Fibroblast of pulmonary artery (primary cell): Measurements from ENCODE around the gene ARHGAP31.
A peak's percentile ranks its signal among the peaks of the same experiment; 100 is the strongest.

Experiments used
- DNase-seq: peaks from one replicate; pipeline ENCODE4 v3.0.0-alpha.2; 2010; ENCODE audit warnings: low read depth
- H3K4me3 ChIP-seq: replicated peaks from 2 replicates; pipeline ENCODE4 v1.5.1; 2011; ENCODE audit warnings: low read depth, mild to moderate bottlenecking, control low read depth, low read length, moderate library complexity
- CTCF ChIP-seq: IDR thresholded peaks from 2 replicates; pipeline ENCODE4 v1.5.1; 2011; ENCODE audit warnings: mild to moderate bottlenecking, control low read depth, low read length, inconsistent platforms; ENCODE audit errors: missing control alignments

The ARHGAP31 gene

DNA sequence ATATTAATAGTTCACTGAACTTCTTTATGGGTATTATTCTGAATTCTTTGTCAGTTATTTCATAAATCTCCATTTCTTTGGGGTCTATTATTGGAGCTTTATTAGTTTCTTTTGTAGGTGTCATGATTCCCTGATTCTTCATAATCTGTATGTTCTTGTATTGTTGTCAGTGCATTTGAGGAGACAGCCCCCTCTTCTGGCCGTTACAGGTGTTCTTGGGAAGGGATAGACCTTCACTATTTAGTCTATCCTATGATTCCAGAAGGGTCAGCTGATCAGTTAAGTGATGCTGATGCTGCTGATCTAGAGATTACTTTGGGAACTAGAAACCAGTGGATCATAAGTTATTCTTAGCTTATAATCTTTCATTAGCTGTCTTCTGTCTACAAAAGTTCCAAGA is 134.4 kb downstream of the ARHGAP31 start:
- DNase-seq, result no peak

DNA sequence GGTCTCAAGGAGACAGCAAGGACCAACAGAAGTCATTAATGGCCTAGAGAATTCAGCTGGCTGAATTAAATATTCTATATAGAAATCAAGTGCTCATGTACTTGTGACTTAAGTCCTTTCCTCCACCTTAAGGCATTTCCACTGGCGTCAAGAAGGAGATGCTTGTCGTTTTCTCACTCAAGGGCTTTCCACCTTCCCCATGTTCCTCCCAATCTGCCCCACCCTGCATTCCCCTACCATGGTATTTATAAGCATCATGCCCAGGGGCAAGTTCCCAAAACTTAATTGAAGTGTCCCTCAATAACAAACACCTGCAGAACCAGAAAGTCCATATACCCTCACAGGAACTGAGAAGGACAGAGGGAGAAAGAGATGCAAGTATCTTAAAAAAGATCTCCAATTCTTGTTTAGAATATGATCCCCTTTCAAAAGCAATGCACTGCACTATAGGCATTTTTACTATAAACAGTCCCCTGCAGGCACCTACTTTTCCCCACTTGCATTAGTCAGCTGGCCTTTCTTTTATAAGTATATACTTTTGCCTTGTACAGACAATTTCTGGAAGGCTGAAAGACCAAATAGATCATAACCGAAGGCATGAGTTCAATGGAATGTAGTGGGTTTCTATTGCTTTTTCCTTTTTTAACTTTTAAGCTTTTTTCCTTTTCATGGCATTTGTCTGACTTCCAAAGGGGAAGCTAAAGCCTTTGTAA is 139.6 kb downstream of the ARHGAP31 start:
- H3K4me3 ChIP-seq, result no peak overlapping the region
- no peak for TF ChIP-seq CTCF
- DNase-seq, result no peak

More for the DNA sequence above, 134.4 kb downstream of the ARHGAP31 start:
- H3K4me3 ChIP-seq, result no peak overlapping the region
- peak; percentile 1 for TF ChIP-seq CTCF

DNA sequence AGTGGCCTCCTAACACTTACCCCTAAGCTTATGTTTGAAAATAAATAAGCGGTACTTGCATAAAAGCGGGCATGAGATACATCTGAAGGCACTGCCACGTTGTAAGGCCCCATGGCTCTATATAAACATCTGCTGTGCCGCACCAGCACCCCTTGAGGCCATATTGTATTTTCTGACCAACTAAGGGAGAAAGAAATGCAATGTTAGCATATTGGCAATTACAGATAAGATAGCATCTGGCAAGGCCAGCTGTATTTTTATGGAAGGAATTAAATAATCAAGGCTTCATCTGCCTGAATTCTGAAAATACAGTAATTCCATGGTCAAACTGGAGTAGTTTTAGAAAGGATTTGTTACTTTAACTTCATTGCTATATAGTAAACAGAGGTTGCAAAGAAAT is 140.5 kb downstream of the ARHGAP31 start:
- DNase-seq, result no peak
- no peak overlapping the region for H3K4me3 ChIP-seq
- no peak for TF ChIP-seq CTCF

DNA sequence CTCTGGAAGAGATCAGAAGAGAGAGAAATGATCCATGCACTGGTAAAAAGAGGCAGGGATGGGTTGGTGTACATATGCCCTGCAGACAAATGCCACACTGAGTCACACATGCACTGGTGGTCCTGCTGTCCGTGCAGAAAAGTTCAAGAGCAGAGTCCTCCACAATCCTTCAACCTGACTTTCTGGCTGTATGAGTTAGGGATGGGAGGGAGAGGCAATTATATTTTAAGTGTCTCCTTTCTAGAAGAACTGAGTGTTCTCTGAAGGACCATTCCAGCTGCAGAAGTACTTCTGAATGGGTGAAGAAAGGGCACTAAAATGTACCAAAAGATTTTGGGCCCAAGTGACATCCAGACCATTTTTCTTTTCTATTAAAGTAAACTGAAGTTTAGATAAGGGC is 142.8 kb downstream of the ARHGAP31 start:
- no peak overlapping the region for H3K4me3 ChIP-seq
- no peak for DNase-seq
- no peak for TF ChIP-seq CTCF

- no peak overlapping the region for H3K4me3 ChIP-seq
- no peak for TF ChIP-seq CTCF
- DNase-seq, result no peak
Observed at GRCh38 chr3:119437691-119438258, 143.6 kb downstream of the ARHGAP31 start.

DNA sequence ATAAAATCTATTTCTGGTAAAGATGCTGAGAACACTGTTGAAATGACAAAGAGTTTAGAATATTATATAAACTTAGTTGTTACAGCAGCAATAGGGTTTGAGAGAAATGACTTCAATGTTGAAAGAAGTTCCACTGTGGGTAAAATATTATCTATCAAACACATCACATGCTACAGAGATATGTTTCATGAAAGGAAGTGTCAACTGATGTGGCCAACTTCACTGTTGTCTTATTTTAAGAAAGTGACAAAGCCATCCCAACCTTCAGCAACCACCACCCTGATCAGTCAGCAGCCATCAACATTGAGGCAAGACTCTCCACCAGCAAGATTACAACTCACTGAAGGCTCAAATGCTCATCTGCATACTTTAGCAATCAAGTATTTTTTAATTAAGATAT is 149.0 kb downstream of the ARHGAP31 start:
- DNase-seq, result no peak
- no peak overlapping the region for H3K4me3 ChIP-seq
- TF ChIP-seq CTCF, result no peak

DNA sequence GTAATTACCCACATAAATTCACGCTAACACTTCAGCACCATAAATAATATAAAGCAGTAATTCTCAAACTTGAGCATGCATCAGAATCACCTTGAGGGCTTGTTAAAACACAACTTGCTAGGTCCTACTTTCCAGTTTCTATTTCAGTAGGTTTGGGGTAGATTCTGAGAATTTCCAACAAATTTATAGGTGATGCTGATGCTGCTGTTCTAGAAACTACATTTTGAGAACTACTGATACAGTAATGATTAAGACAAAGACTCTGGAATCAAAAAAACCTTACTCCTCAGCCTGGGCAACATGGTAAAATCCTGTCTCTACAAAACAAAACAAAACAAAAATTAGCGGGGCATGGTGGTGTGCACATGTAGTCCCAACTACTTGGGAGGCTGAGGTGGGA is 150.4 kb downstream of the ARHGAP31 start:
- DNase-seq, result no peak
- no peak for TF ChIP-seq CTCF
- H3K4me3 ChIP-seq, result no peak overlapping the region
